ENCODE results near the gene HHEX. TPM values are rescaled to one million over a fixed set of nuclear protein-coding genes. Genes with fewer than 3 reads are reported as not detected.
"Not testable (repeated sequence)": the region's sequence is repeated elsewhere in the genome, so short reads cannot be mapped to it uniquely, and the experiment has no call there.

HHEX gene
- polyA plus RNA-seq, 1 donor (not counting 4 experiments of a cell fraction or from before 2014, with no cell fraction given): not detected

- no peak overlapping the region for H3K27ac ChIP-seq (ENCODE audit: control insufficient read depth, insufficient read depth, low read length)
- H3K36me3 ChIP-seq (ENCODE audit: control insufficient read depth in 2 of 2, extremely low read depth in 1 of 2, insufficient read depth in 2 of 2, low read length in 2 of 2): peaks cover 0 to 16% of the 10 kb centered on the region in 2 experiments
- H3K4me1 ChIP-seq (ENCODE audit: control insufficient read depth, extremely low read depth, insufficient read depth, low read length): no peaks in the 10 kb centered on the region
- H3K27me3 ChIP-seq (ENCODE audit: control insufficient read depth, extremely low read depth, insufficient read depth, low read length): no peaks in the 10 kb centered on the region
- H3K9ac ChIP-seq (ENCODE audit: control insufficient read depth, extremely low read depth, insufficient read depth, low read length): no peak overlapping the region
- H3K9me1 ChIP-seq (ENCODE audit: control insufficient read depth, extremely low read depth, insufficient read depth, low read length): no peaks in the 10 kb centered on the region
- no peaks in the 10 kb centered on the region for H3K79me2 ChIP-seq (ENCODE audit: control insufficient read depth, insufficient read depth, low read length)
- dilution Hi-C loops (cut with MboI; ENCODE audit: extremely low pct_ligation_motif_present, low sequenced_read_pairs): no loop called here
- H3K4me3 ChIP-seq (ENCODE audit: control insufficient read depth in 2 of 3, extremely low read depth in 1 of 3, insufficient read depth in 2 of 3, low read depth in 1 of 3, low read length in 3 of 3): no peak overlapping the region
- TF ChIP-seq, protein P1, sequence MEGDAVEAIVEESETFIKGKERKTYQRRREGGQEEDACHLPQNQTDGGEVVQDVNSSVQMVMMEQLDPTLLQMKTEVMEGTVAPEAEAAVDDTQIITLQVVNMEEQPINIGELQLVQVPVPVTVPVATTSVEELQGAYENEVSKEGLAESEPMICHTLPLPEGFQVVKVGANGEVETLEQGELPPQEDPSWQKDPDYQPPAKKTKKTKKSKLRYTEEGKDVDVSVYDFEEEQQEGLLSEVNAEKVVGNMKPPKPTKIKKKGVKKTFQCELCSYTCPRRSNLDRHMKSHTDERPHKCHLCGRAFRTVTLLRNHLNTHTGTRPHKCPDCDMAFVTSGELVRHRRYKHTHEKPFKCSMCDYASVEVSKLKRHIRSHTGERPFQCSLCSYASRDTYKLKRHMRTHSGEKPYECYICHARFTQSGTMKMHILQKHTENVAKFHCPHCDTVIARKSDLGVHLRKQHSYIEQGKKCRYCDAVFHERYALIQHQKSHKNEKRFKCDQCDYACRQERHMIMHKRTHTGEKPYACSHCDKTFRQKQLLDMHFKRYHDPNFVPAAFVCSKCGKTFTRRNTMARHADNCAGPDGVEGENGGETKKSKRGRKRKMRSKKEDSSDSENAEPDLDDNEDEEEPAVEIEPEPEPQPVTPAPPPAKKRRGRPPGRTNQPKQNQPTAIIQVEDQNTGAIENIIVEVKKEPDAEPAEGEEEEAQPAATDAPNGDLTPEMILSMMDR (optimal IDR thresholded peaks at IDR 0.05 in 1 of 3, IDR thresholded peaks at IDR 0.05 in 1 of 3, conservative IDR thresholded peaks at IDR 0.05 in 1 of 3; ENCODE audit: extremely low read depth in 1 of 3, insufficient read depth in 2 of 3, low read length in 3 of 3): no peak
- TF ChIP-seq EZH2 (IDR thresholded peaks at IDR 0.05; ENCODE audit: low read length): no peak
- no peak overlapping the region for H2AFZ ChIP-seq (ENCODE audit: control insufficient read depth, low read length)
- DNase-seq (ENCODE audit: low read depth, low spot score): no peak
- no peak for FAIRE-seq
- no peaks in the 10 kb centered on the region for H3K9me3 ChIP-seq (ENCODE audit: control insufficient read depth, low read depth, low read length)
- no peak overlapping the region for H3K4me2 ChIP-seq (ENCODE audit: control insufficient read depth, extremely low read depth, insufficient read depth, low read depth, low read length)
- no peaks in the 10 kb centered on the region for H4K20me1 ChIP-seq (ENCODE audit: control insufficient read depth, extremely low read depth, insufficient read depth, low read length)
Observed at GRCh38 chr10:92641492-92641891, 48.3 kb upstream of the HHEX start.

DNA sequence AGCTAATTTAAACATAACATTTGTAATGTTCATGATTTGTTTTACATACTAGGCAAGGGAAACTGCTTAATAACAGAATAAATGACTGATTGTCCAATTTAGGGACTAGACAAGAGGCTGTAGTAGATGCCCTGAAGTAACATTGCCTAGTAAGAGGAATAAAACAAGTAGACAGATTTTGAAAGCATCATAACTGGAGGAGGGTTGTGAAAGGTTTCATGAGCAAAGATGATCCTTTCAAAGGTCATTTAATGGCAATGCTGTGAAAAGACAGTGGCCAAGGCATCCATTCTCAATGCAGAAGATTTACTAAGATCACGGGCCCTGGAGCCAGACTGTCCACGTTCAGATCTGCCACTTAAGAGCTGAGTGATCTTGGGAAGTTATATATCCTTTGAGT, 44.8 kb upstream of the HHEX start:
- DNase-seq (ENCODE audit: low read depth, low spot score) (no peak), FAIRE-seq (no peak)
- Histone ChIP-seq H2AFZ (ENCODE audit: control insufficient read depth, low read length) (no peak overlapping the region), H3K4me2 (ENCODE audit: control insufficient read depth, extremely low read depth, insufficient read depth, low read depth, low read length) (no peak overlapping the region), H3K9me3 (ENCODE audit: control insufficient read depth, low read depth, low read length) (no peaks in the 10 kb centered on the region), H3K9ac (ENCODE audit: control insufficient read depth, extremely low read depth, insufficient read depth, low read length) (no peak overlapping the region), H3K27me3 (ENCODE audit: control insufficient read depth, extremely low read depth, insufficient read depth, low read length) (no peaks in the 10 kb centered on the region), H4K20me1 (ENCODE audit: control insufficient read depth, extremely low read depth, insufficient read depth, low read length) (no peaks in the 10 kb centered on the region), H3K36me3 (ENCODE audit: control insufficient read depth in 2 of 2, extremely low read depth in 1 of 2, insufficient read depth in 2 of 2, low read length in 2 of 2) (peaks cover 0 to 12% of the 10 kb centered on the region in 2 experiments), H3K4me1 (ENCODE audit: control insufficient read depth, extremely low read depth, insufficient read depth, low read length) (no peaks in the 10 kb centered on the region), H3K4me3 (ENCODE audit: control insufficient read depth in 2 of 3, extremely low read depth in 1 of 3, insufficient read depth in 2 of 3, low read depth in 1 of 3, low read length in 3 of 3) (no peak overlapping the region), H3K79me2 (ENCODE audit: control insufficient read depth, insufficient read depth, low read length) (no peaks in the 10 kb centered on the region), H3K9me1 (ENCODE audit: control insufficient read depth, extremely low read depth, insufficient read depth, low read length) (no peaks in the 10 kb centered on the region), H3K27ac (ENCODE audit: control insufficient read depth, insufficient read depth, low read length) (no peak overlapping the region)
- dilution Hi-C loops (cut with MboI; ENCODE audit: extremely low pct_ligation_motif_present, low sequenced_read_pairs): no loop called here
- TF ChIP-seq EZH2 (IDR thresholded peaks at IDR 0.05; ENCODE audit: low read length): no peak
- TF ChIP-seq, protein P1 (optimal IDR thresholded peaks at IDR 0.05 in 1 of 3, IDR thresholded peaks at IDR 0.05 in 1 of 3, conservative IDR thresholded peaks at IDR 0.05 in 1 of 3; ENCODE audit: extremely low read depth in 1 of 3, insufficient read depth in 2 of 3, low read length in 3 of 3): no peak

DNA sequence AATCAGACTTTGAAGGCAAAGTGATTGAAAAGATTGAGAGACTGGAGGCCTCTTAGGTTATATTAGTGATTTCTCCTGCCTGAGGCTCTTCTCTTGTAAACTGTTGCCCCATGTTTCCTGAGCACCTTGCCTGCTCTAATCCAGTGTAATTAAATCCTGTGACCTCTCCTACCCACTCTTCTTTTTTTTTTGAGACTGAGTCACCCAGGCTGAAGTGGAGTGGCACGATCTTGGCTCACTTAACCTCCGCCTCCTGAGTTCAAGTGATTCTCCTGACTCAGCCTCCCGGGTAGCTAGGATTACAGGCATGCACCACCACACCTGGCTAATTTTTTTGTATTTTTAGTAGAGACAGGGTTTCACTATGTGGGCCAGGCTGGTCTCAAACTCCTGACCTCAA, 38.9 kb upstream of the HHEX start:
- dilution Hi-C loops (cut with MboI; ENCODE audit: extremely low pct_ligation_motif_present, low sequenced_read_pairs); H3K9me1 ChIP-seq (ENCODE audit: control insufficient read depth, extremely low read depth, insufficient read depth, low read length); FAIRE-seq; H3K4me1 ChIP-seq (ENCODE audit: control insufficient read depth, extremely low read depth, insufficient read depth, low read length); H3K27me3 ChIP-seq (ENCODE audit: control insufficient read depth, extremely low read depth, insufficient read depth, low read length); H3K36me3 ChIP-seq (ENCODE audit: control insufficient read depth in 2 of 2, extremely low read depth in 1 of 2, insufficient read depth in 2 of 2, low read length in 2 of 2); H3K79me2 ChIP-seq (ENCODE audit: control insufficient read depth, insufficient read depth, low read length); H4K20me1 ChIP-seq (ENCODE audit: control insufficient read depth, extremely low read depth, insufficient read depth, low read length); H3K4me2 ChIP-seq (ENCODE audit: control insufficient read depth, extremely low read depth, insufficient read depth, low read depth, low read length); H2AFZ ChIP-seq (ENCODE audit: control insufficient read depth, low read length); H3K9ac ChIP-seq (ENCODE audit: control insufficient read depth, extremely low read depth, insufficient read depth, low read length); H3K9me3 ChIP-seq (ENCODE audit: control insufficient read depth, low read depth, low read length); DNase-seq (ENCODE audit: low read depth, low spot score); H3K27ac ChIP-seq (ENCODE audit: control insufficient read depth, insufficient read depth, low read length); H3K4me3 ChIP-seq (ENCODE audit: control insufficient read depth in 2 of 3, extremely low read depth in 1 of 3, insufficient read depth in 2 of 3, low read depth in 1 of 3, low read length in 3 of 3): not testable (repeated sequence)
